ENCODE results near the gene ID3.

GRCh38 chr1:23589585-23589986 is 30.3 kb upstream of the ID3 start:
- TF ChIP-seq, protein P1, sequence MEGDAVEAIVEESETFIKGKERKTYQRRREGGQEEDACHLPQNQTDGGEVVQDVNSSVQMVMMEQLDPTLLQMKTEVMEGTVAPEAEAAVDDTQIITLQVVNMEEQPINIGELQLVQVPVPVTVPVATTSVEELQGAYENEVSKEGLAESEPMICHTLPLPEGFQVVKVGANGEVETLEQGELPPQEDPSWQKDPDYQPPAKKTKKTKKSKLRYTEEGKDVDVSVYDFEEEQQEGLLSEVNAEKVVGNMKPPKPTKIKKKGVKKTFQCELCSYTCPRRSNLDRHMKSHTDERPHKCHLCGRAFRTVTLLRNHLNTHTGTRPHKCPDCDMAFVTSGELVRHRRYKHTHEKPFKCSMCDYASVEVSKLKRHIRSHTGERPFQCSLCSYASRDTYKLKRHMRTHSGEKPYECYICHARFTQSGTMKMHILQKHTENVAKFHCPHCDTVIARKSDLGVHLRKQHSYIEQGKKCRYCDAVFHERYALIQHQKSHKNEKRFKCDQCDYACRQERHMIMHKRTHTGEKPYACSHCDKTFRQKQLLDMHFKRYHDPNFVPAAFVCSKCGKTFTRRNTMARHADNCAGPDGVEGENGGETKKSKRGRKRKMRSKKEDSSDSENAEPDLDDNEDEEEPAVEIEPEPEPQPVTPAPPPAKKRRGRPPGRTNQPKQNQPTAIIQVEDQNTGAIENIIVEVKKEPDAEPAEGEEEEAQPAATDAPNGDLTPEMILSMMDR (IDR thresholded peaks at IDR 0.05; ENCODE audit: poor library complexity, severe bottlenecking), result no peak
- no peak for TF ChIP-seq EZH2 (IDR thresholded peaks at IDR 0.05; ENCODE audit: borderline replicate concordance, insufficient read depth, low read length, poor library complexity, severe bottlenecking)
- TF ChIP-seq POLR2AphosphoS5 (IDR thresholded peaks at IDR 0.05), result no peak

All from neural cell (in vitro differentiated cells).